Muscle layer of colon (tissue), 2 donors: ENCODE results near the gene CLDN5.
"Not testable (repeated sequence)": the region's sequence is repeated elsewhere in the genome, so short reads cannot be mapped to it uniquely, and the experiment has no call there.

ENCODE experiments used
- H3K27ac ChIP-seq: one replicate; pipeline ENCODE4 v1.7.0; 2013; ENCODE audit warnings: low read depth, mild to moderate bottlenecking, low read length, moderate library complexity
- H3K27me3 ChIP-seq, 2 donors: one replicate each; pipeline ENCODE4 v1.7.0; 2013; ENCODE audit warnings: low read length in 2 of 2, mild to moderate bottlenecking in 2 of 2; ENCODE audit not compliant: insufficient read depth in 2 of 2, control insufficient read depth in 1 of 2
- H3K36me3 ChIP-seq: one replicate; pipeline ENCODE4 v1.7.0; 2013; ENCODE audit warnings: mild to moderate bottlenecking, low read length; ENCODE audit not compliant: insufficient read depth
- H3K4me1 ChIP-seq: one replicate; pipeline ENCODE4 v1.7.0; 2013; ENCODE audit warnings: mild to moderate bottlenecking, low read length; ENCODE audit not compliant: insufficient read depth
- H3K4me3 ChIP-seq, 2 donors: one replicate each; pipeline ENCODE4 v1.7.0; 2013; ENCODE audit warnings: low read length in 2 of 2, low read depth in 1 of 2, mild to moderate bottlenecking in 1 of 2, moderate library complexity in 1 of 2
- H3K9ac ChIP-seq: one replicate; pipeline ENCODE4 v1.7.0; 2013; ENCODE audit warnings: low read length
- H3K9me3 ChIP-seq: one replicate; pipeline ENCODE4 v1.7.0; 2013; ENCODE audit warnings: mild to moderate bottlenecking, low read length
- donor health status: abdominal sarcoma.
- donor health status: Adenocarcinoma of cecum.

CLDN5 gene

DNA sequence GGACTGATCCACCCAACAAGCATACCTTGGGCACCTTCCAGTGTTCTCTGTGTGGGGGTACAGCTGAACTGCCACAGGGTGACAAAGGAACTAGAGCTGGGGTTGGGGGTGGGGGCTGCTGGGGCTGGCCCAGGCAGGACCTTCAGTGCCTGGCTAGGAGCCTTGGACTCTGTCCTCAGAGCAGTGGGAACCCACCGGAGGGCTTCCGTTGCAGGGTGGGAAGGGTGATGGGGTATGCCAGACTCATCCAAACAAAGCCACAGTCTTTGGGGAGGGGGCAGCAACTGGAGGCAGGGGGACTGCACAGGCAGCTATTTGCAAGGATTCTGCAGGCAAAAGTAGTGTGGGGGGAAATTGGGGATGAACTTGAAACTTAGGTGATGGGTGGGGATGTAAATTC is 35.7 kb upstream of the CLDN5 start:
- no peaks in the 10 kb centered on the region for H3K27me3 ChIP-seq
- no peak overlapping the region for H3K9ac ChIP-seq
- no peaks in the 10 kb centered on the region for H3K9me3 ChIP-seq
- no peaks in the 10 kb centered on the region for H3K4me1 ChIP-seq
- no peak overlapping the region for H3K4me3 ChIP-seq
- no peaks in the 10 kb centered on the region for H3K36me3 ChIP-seq
- no peak overlapping the region for H3K27ac ChIP-seq

GRCh38 chr22:19559324-19559811 is 35.2 kb upstream of the CLDN5 start:
- Histone ChIP-seq H3K36me3 (no peaks in the 10 kb centered on the region), H3K9ac (no peak overlapping the region), H3K4me3 (no peak overlapping the region), H3K9me3 (no peaks in the 10 kb centered on the region), H3K4me1 (no peaks in the 10 kb centered on the region), H3K27ac (no peak overlapping the region), H3K27me3 (no peaks in the 10 kb centered on the region)

DNA sequence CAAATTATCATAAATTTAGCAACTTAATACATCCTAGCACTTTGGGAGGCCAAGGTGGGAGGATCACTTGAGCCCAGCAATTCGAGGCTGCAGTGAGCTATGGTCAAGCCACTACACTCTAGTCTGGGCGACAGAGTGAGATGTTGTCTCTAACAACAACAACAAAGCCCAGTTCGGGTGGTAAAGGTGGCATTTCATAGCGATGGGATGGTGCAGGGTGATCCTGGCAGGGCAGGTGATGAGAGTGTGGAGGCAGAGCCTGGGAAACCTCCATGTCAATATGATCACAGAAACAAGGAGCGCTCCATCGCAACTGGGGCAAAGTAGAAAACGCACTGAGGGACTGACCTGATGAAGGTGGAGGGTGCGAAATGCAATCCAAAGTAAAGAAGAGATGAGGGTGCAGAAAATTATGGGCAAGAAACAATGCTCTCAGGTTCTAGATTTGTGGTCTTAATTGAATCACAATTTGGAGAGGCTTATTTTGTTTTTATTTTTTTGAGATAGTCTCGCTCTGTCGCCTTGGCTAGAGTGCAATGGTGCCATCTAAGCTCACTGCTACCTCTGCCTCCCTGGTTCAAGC is 32.8 kb upstream of the CLDN5 start:
- Histone ChIP-seq H3K4me3 (no peak overlapping the region), H3K27me3 (no peaks in the 10 kb centered on the region), H3K36me3 (no peaks in the 10 kb centered on the region), H3K9ac (no peak overlapping the region), H3K9me3 (no peaks in the 10 kb centered on the region), H3K27ac (no peak overlapping the region), H3K4me1 (no peaks in the 10 kb centered on the region)

DNA sequence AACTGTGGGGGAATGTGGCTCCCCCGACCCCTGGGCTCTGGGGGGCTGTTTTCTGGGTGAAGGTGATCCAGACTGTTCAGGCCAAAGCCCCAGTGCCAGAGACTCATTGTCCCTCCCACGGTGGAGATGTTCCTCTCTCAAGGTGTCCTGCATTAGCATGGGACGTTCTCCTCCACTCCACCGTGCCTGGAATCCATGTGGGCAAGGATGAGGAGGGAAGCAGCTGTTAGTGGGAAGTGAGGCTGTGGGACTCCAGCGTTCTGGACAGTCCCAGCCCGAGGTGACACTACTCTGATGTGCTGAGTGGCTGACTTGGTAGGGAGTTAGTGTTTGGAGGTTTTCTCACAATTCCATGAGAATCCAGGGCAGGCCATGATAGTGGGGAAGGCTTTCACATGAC is 31.4 kb upstream of the CLDN5 start:
- Histone ChIP-seq H3K27ac (no peak overlapping the region), H3K4me1 (no peaks in the 10 kb centered on the region), H3K27me3 (no peaks in the 10 kb centered on the region)

DNA sequence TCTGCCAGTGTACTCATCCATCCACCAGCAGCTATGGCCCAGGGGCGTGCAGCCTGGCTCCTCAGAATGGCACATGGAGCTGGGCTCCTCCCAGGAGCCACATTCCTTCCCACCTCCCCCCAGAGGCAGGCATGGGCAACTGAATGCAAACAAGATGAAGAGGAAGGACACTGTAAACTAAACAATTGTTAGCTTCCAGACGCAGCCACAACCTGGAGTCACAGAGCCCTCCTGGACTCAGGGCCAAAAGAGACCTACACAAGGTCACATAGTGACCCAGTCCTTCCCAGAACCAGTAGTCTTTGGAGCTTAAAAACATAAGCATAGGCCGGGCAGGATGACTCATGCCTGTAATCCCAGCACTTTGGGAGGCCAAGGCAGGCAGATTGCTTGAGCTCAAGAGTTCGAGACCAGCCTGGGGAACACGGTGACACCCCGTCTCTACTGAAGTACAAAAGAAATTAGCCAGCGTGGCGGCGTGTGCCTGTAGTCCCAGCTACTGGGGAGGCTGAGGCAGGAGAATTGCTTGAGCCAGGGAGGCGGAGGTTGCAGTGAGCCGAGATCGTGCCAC is 30.7 kb upstream of the CLDN5 start:
- H3K4me1 ChIP-seq, result no peaks in the 10 kb centered on the region
- H3K27me3 ChIP-seq, result no peaks in the 10 kb centered on the region
- H3K9ac ChIP-seq, result no peak overlapping the region
- H3K4me3 ChIP-seq, result no peak overlapping the region
- no peak overlapping the region for H3K27ac ChIP-seq
- H3K36me3 ChIP-seq, result no peaks in the 10 kb centered on the region
- no peaks in the 10 kb centered on the region for H3K9me3 ChIP-seq

More for the DNA sequence above, 31.4 kb upstream of the CLDN5 start:
- no peaks in the 10 kb centered on the region for H3K36me3 ChIP-seq
- H3K4me3 ChIP-seq, result no peak overlapping the region
- H3K9me3 ChIP-seq, result no peaks in the 10 kb centered on the region
- H3K9ac ChIP-seq, result no peak overlapping the region

DNA sequence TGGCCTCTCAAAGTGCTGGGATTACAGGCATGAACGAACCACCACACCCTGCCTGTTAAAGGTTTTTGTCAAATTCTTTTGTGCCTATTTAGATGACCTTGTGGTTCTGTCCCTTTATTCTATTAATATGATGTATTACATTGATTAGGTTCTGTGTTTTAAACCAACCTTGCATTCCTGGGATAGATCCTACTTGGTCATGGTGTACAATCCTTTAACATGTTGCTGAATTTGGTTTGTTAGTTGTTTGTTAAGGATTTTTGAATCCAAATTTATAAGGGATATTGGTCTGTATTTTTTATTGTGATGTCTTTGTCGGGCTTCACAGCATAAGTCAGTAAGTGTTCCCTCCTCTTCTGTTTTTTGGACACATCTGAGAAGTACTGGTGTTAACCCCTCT is 29.0 kb upstream of the CLDN5 start:
- Histone ChIP-seq H3K36me3 (no peaks in the 10 kb centered on the region), H3K4me3 (no peak overlapping the region), H3K27me3 (no peaks in the 10 kb centered on the region), H3K9ac (no peak overlapping the region), H3K9me3 (no peaks in the 10 kb centered on the region), H3K4me1 (no peaks in the 10 kb centered on the region), H3K27ac (no peak overlapping the region)

DNA sequence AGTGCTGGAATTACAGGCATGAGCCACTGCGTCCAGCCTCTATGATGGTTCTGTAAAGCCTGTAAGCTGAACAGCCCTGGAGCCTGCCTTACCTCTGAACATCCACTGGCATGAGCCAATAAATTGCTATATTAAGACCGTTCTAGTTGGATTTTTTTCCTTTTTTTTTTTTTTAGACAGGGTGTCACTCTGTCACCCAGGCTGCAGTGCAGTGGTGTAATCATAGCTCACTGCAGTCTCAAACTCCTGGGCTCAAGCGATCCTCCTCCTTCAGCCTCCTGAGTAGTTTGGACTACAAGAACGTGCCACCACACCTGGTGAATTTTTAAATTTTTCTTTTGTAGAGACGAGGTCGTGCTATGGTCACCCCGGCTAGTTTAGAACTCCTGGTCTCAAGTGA is 26.2 kb upstream of the CLDN5 start:
- Histone ChIP-seq H3K9me3 (no peaks in the 10 kb centered on the region), H3K36me3 (no peaks in the 10 kb centered on the region), H3K9ac (no peak overlapping the region), H3K4me3 (no peak overlapping the region), H3K27ac (no peak overlapping the region), H3K27me3 (no peaks in the 10 kb centered on the region), H3K4me1 (no peaks in the 10 kb centered on the region)

- Histone ChIP-seq H3K4me1 (no peaks in the 10 kb centered on the region), H3K4me3 (no peak overlapping the region), H3K9me3 (no peaks in the 10 kb centered on the region), H3K27me3 (no peaks in the 10 kb centered on the region), H3K9ac (no peak overlapping the region), H3K27ac (no peak overlapping the region), H3K36me3 (no peaks in the 10 kb centered on the region)
Observed at GRCh38 chr22:19549428-19549827, 25.2 kb upstream of the CLDN5 start.

- H3K4me3 ChIP-seq, result no peak overlapping the region
- H3K9me3 ChIP-seq, result no peaks in the 10 kb centered on the region
- no peak overlapping the region for H3K27ac ChIP-seq
- no peaks in the 10 kb centered on the region for H3K27me3 ChIP-seq
- H3K4me1 ChIP-seq, result no peaks in the 10 kb centered on the region
- no peaks in the 10 kb centered on the region for H3K36me3 ChIP-seq
- H3K9ac ChIP-seq, result no peak overlapping the region
Observed at GRCh38 chr22:19548964-19549363, 24.8 kb upstream of the CLDN5 start.

DNA sequence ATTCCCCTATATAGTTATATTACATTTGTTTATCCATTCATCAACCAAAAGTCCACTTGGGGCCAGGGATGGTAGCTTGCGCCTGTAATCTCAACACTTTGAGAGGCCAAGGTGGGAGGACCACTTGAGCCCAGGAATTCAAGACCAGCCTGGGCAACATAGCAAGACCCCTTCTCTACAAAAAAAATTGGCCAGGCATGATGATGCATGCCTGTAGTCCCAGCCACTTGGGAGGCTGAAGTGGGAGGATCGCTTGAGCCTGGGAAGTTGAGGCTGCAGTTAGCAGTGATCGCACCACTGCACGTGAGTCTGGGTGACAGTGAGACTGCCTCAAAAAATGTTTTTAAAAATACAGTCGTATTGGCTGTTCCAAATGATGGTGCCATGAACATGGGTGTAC is 24.2 kb upstream of the CLDN5 start:
- H3K27me3 ChIP-seq, H3K27ac ChIP-seq, H3K9me3 ChIP-seq, H3K4me1 ChIP-seq, H3K36me3 ChIP-seq, H3K9ac ChIP-seq, H3K4me3 ChIP-seq: not testable (repeated sequence)

- H3K27me3 ChIP-seq, result no peaks in the 10 kb centered on the region
- H3K36me3 ChIP-seq, result no peaks in the 10 kb centered on the region
- H3K4me3 ChIP-seq, result no peak overlapping the region
- H3K9me3 ChIP-seq, result no peaks in the 10 kb centered on the region
- H3K9ac ChIP-seq, result no peak overlapping the region
- H3K4me1 ChIP-seq, result no peaks in the 10 kb centered on the region
- no peak overlapping the region for H3K27ac ChIP-seq
Observed at GRCh38 chr22:19547620-19548019, 23.4 kb upstream of the CLDN5 start.

GRCh38 chr22:19546680-19547079 is 22.5 kb upstream of the CLDN5 start:
- H3K36me3 ChIP-seq, result no peaks in the 10 kb centered on the region
- no peaks in the 10 kb centered on the region for H3K4me1 ChIP-seq
- no peak overlapping the region for H3K4me3 ChIP-seq
- no peaks in the 10 kb centered on the region for H3K27me3 ChIP-seq
- H3K27ac ChIP-seq, result no peak overlapping the region
- H3K9ac ChIP-seq, result no peak overlapping the region
- no peaks in the 10 kb centered on the region for H3K9me3 ChIP-seq
